ENCODE results near the gene MAP7. TPM values are rescaled to one million over a fixed set of nuclear protein-coding genes. Genes with fewer than 3 reads are reported as not detected.

The MAP7 gene
- total and polyA plus RNA-seq, 2 experiments from 2014 or later = 44.7 to 49.2 TPM

DNA sequence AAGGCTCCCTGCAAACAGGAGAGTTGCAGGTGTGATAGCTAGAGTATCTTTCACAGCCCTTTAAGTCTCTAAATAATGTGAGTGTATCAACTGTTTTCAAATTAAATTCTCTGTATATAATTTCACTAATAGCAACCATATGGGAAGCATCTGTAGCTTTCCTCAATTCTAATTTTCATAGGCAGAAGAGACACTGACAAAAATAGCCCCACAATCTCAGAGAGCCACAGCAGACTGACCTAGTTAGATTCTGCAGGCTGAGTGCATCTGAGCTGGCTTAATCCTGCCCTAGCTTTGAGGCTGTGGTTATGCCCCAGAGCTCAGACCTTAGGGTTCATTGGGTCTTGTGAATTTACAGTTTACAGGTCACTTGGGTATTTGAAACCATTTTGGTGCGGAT lies 63.9 kb downstream of the MAP7 start:
- no peak overlapping the region for H3K4me2 ChIP-seq
- Mint-ChIP-seq H3K36me3 (ENCODE audit: low read depth) (peaks cover 7% of the 10 kb centered on the region; the same call in 2 of the 3 replicates), H3K27ac (no peak overlapping the region), H3K4me1 (peaks cover 10% of the 10 kb centered on the region; the same call in 2 of the 3 replicates), H3K9me3 (no peaks in the 10 kb centered on the region), H3K27me3 (ENCODE audit: insufficient read depth, low read depth, poor library complexity) (peaks cover 2% of the 10 kb centered on the region), H3K4me3 (no peak overlapping the region)
- H3K27me3 ChIP-seq (ENCODE audit: insufficient read depth) = no peaks in the 10 kb centered on the region
- ATAC-seq = peak; percentile 66
- H4K20me1 ChIP-seq (replicated peaks; ENCODE audit: insufficient read depth) = no peaks in the 10 kb centered on the region
- H3F3A ChIP-seq (replicated peaks; ENCODE audit: low read depth) = no peaks in the 10 kb centered on the region
- no peak for DNase-seq (ENCODE audit: low spot score)
- H3K36me3 ChIP-seq (ENCODE audit: insufficient read depth) = no peaks in the 10 kb centered on the region
- H3K27ac ChIP-seq (ENCODE audit: low read depth) = no peak overlapping the region
- H3K9me2 ChIP-seq (ENCODE audit: insufficient read depth) = no peaks in the 10 kb centered on the region
- TF ChIP-seq ZNF331 (CRISPR knock-in tag; IDR thresholded peaks at IDR 0.05; ENCODE audit: low read depth) = no peak
- no peak for TF ChIP-seq CREB1 (CRISPR knock-in tag; IDR thresholded peaks at IDR 0.05; ENCODE audit: low read depth)
- TF ChIP-seq POLR2AphosphoS5 (IDR thresholded peaks at IDR 0.05; ENCODE audit: low read depth) = no peak
- TF ChIP-seq JUNB (IDR thresholded peaks at IDR 0.05; ENCODE audit: unreplicated experiment) = no peak
- TF ChIP-seq, protein P1, sequence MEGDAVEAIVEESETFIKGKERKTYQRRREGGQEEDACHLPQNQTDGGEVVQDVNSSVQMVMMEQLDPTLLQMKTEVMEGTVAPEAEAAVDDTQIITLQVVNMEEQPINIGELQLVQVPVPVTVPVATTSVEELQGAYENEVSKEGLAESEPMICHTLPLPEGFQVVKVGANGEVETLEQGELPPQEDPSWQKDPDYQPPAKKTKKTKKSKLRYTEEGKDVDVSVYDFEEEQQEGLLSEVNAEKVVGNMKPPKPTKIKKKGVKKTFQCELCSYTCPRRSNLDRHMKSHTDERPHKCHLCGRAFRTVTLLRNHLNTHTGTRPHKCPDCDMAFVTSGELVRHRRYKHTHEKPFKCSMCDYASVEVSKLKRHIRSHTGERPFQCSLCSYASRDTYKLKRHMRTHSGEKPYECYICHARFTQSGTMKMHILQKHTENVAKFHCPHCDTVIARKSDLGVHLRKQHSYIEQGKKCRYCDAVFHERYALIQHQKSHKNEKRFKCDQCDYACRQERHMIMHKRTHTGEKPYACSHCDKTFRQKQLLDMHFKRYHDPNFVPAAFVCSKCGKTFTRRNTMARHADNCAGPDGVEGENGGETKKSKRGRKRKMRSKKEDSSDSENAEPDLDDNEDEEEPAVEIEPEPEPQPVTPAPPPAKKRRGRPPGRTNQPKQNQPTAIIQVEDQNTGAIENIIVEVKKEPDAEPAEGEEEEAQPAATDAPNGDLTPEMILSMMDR (conservative IDR thresholded peaks at IDR 0.05; ENCODE audit: low read depth in 2 of 2) = no peak
- TF ChIP-seq ZNF114 (CRISPR knock-in tag; IDR thresholded peaks at IDR 0.05) = no peak
- no peak overlapping the region for H3K4me3 ChIP-seq
- H3K79me2 ChIP-seq (replicated peaks; ENCODE audit: insufficient read depth) = peaks cover 87% of the 10 kb centered on the region
- no peak overlapping the region for H2AFZ ChIP-seq
- no peaks in the 10 kb centered on the region; the same call in 1 of the 2 replicates for H3K4me1 ChIP-seq (ENCODE audit: insufficient read depth)

DNA sequence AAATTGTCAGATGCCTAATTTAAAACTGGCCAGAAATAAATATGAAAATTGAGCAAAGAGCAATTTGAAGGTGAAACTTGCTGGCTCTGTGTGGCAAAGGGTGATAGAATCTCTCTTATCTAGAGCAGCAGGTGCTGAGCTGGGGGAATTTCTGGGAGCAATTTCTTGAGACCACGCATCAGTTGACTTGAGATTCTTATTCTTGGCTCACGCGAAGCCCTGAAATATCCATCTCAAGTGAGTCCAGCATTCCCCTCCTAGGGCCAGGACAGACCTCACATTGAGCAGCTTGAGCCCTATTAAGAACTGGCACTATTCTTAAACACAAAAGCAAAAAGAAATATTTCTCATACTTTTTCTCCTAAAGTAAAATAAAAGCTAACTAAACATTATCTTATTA lies 66.3 kb downstream of the MAP7 start:
- no peak overlapping the region for H3K27ac Mint-ChIP-seq
- Histone ChIP-seq H3K79me2 (replicated peaks; ENCODE audit: insufficient read depth) (peaks cover 93% of the 10 kb centered on the region), H3K27ac (ENCODE audit: low read depth) (no peak overlapping the region), H3F3A (replicated peaks; ENCODE audit: low read depth) (no peaks in the 10 kb centered on the region), H3K4me2 (no peak overlapping the region), H3K4me3 (no peak overlapping the region), H3K4me1 (ENCODE audit: insufficient read depth) (peaks cover 2% of the 10 kb centered on the region; the same call in 1 of the 2 replicates), H3K36me3 (ENCODE audit: insufficient read depth) (no peaks in the 10 kb centered on the region), H4K20me1 (replicated peaks; ENCODE audit: insufficient read depth) (no peaks in the 10 kb centered on the region), H3K9me2 (ENCODE audit: insufficient read depth) (no peaks in the 10 kb centered on the region), H3K27me3 (ENCODE audit: insufficient read depth) (no peaks in the 10 kb centered on the region), H2AFZ (no peak overlapping the region)
- ATAC-seq = no peak
- H3K27me3 Mint-ChIP-seq (ENCODE audit: insufficient read depth, low read depth, poor library complexity) = no peaks in the 10 kb centered on the region
- H3K36me3 Mint-ChIP-seq (ENCODE audit: low read depth) = peaks cover 15% of the 10 kb centered on the region; the same call in 2 of the 3 replicates
- peaks cover 5% of the 10 kb centered on the region; the same call in 1 of the 3 replicates for H3K4me1 Mint-ChIP-seq
- peaks cover 9% of the 10 kb centered on the region; the same call in 2 of the 3 replicates for H3K9me3 Mint-ChIP-seq
- no peak overlapping the region for H3K4me3 Mint-ChIP-seq
- DNase-seq (ENCODE audit: low spot score) = no peak
- TF ChIP-seq, protein P1 (conservative IDR thresholded peaks at IDR 0.05; ENCODE audit: low read depth in 2 of 2) = no peak
- TF ChIP-seq ZNF114 (CRISPR knock-in tag; IDR thresholded peaks at IDR 0.05) (no peak), ZNF462 (CRISPR knock-in tag; IDR thresholded peaks at IDR 0.05) (no peak), NANOG (IDR thresholded peaks at IDR 0.05; ENCODE audit: borderline replicate concordance) (no peak), EZH2phosphoT487 (IDR thresholded peaks at IDR 0.05; ENCODE audit: unreplicated experiment) (no peak), ZNF331 (CRISPR knock-in tag; IDR thresholded peaks at IDR 0.05; ENCODE audit: low read depth) (no peak), STAT1 (IDR thresholded peaks at IDR 0.05; ENCODE audit: unreplicated experiment) (no peak), CREB1 (CRISPR knock-in tag; IDR thresholded peaks at IDR 0.05; ENCODE audit: low read depth) (no peak), EZH2 (IDR thresholded peaks at IDR 0.05; ENCODE audit: low read depth, unreplicated experiment) (no peak)
